ENCODE data around the gene SLC38A5. TPM values are rescaled to one million over a fixed set of nuclear protein-coding genes. Genes with fewer than 3 reads are reported as not detected.

The SLC38A5 gene
- total and polyA plus RNA-seq, 9 of the 15 experiments (the other 6 are each of a cell fraction or from before 2014, with no cell fraction given) = 9.3 to 228 (median 142) TPM

- TF ChIP-seq E2F5 (CRISPR knock-in tag; IDR thresholded peaks at IDR 0.05) = no peak
- TF ChIP-seq HNRNPLL (IDR thresholded peaks at IDR 0.05; ENCODE audit: low read depth, low read length, poor library complexity, severe bottlenecking) = no peak
- TF ChIP-seq PHF20 (IDR thresholded peaks at IDR 0.05; ENCODE audit: partially characterized antibody) = no peak
- TF ChIP-seq NFYB (IDR thresholded peaks at IDR 0.05; ENCODE audit: extremely low read depth, insufficient read length) = no peak
- TF ChIP-seq MIER1 (IDR thresholded peaks at IDR 0.05; ENCODE audit: low read depth) = no peak
Observed at GRCh38 chrX:48490661-48491060, 20.6 kb upstream of the SLC38A5 start (continued).

DNA sequence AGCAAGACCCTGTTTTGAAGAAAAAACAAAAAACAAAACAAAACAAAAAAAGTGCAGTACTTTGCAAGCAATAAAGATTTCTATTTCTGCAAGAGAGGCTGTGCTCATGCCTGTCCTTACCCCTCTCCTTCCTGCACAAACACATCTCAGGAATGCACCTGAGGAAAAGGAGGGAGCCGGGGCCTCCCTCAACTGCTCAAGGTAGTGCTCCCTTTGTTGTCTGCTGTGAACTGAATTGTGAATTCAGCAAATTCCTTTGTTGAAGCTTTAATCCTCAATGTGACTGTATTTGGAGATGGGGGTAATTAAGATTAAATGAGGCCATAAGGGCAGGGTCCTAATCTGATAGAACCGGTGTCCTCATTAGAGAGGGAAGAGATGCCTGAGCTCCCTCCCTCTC is 19.8 kb upstream of the SLC38A5 start:
- ChIA-PET POLR2A (interaction anchor here (0.7 kb wide), 1 partner anchor 13 kb away, joined by 3 read pairs; the partner anchor contains the start of gene FTSJ1), CTCF (ENCODE audit: low intra/inter-chr PET ratio) (no interaction called here)
- no peak overlapping the region for H3K27ac ChIP-seq (ENCODE audit: extremely low read depth, low read depth, low read length)
- H3K4me2 ChIP-seq (ENCODE audit: insufficient read depth, low read length) = no peak overlapping the region
- H3K4me3 ChIP-seq = no peak overlapping the region
- H2AFZ ChIP-seq (ENCODE audit: low read depth, low read length) = no peak overlapping the region
- in situ Hi-C loops (cut with MboI) (loop anchor here (5.0 to 25.0 kb wide), 2 partner anchors 408 to 628 kb away; no protein-coding TSS in a partner anchor), intact Hi-C loops (cut with micrococcal nuclease) (loop anchor here (10.0 kb wide), 1 partner anchor 655 kb away; the partner anchor contains the start of gene ZNF81)
- DNase-seq (ENCODE audit: extremely low read depth in 1 of 4, low spot score in 3 of 4) (no peak), FAIRE-seq (no peak), ATAC-seq (no peak)
- peaks cover 4% of the 10 kb centered on the region for H3K9me1 ChIP-seq (ENCODE audit: control insufficient read depth, insufficient read depth, low read length)
- peaks cover 5 to 21% of the 10 kb centered on the region in 2 experiments; a peak in 4 of 5 replicates for H3K4me1 ChIP-seq (replicated peaks in 1 of 2; ENCODE audit: control insufficient read depth in 2 of 2, insufficient read depth in 2 of 2, low read length in 2 of 2)
- peaks cover 15% of the 10 kb centered on the region; the same call in 2 of the 3 replicates for H3K36me3 ChIP-seq (ENCODE audit: control insufficient read depth, insufficient read depth, low read length)
- H3K9ac ChIP-seq (ENCODE audit: insufficient read depth in 1 of 2, low read depth in 2 of 2, low read length in 2 of 2) = no peak overlapping the region
- 14% methylated on average over 1 of the region's 2 CpGs for WGBS (ENCODE audit: insufficient coverage, low coverage, missing lambda C conversion rate)
- no peaks in the 10 kb centered on the region for H3K9me3 ChIP-seq (replicated peaks; ENCODE audit: control insufficient read depth, insufficient read depth, low read depth, low read length)
- H4K20me1 ChIP-seq (replicated peaks; ENCODE audit: control insufficient read depth, insufficient read depth, low read length) = no peaks in the 10 kb centered on the region
- no peaks in the 10 kb centered on the region for H3K27me3 ChIP-seq (ENCODE audit: control insufficient read depth in 2 of 2, insufficient read depth in 2 of 2, low read length in 2 of 2)
- BruUV-seq (replicated peaks) = no TSS peak
- no peaks in the 10 kb centered on the region for H3K79me2 ChIP-seq (ENCODE audit: control insufficient read depth, insufficient read depth, low read length)
- TF ChIP-seq, protein P1, sequence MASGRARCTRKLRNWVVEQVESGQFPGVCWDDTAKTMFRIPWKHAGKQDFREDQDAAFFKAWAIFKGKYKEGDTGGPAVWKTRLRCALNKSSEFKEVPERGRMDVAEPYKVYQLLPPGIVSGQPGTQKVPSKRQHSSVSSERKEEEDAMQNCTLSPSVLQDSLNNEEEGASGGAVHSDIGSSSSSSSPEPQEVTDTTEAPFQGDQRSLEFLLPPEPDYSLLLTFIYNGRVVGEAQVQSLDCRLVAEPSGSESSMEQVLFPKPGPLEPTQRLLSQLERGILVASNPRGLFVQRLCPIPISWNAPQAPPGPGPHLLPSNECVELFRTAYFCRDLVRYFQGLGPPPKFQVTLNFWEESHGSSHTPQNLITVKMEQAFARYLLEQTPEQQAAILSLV (tag; IDR thresholded peaks at IDR 0.05) = no peak
- TF ChIP-seq TAF9B (IDR thresholded peaks at IDR 0.05; ENCODE audit: partially characterized antibody) = no peak
- TF ChIP-seq POLR2B (IDR thresholded peaks at IDR 0.05; ENCODE audit: low read depth, partially characterized antibody) = no peak
- TF ChIP-seq, protein P2, sequence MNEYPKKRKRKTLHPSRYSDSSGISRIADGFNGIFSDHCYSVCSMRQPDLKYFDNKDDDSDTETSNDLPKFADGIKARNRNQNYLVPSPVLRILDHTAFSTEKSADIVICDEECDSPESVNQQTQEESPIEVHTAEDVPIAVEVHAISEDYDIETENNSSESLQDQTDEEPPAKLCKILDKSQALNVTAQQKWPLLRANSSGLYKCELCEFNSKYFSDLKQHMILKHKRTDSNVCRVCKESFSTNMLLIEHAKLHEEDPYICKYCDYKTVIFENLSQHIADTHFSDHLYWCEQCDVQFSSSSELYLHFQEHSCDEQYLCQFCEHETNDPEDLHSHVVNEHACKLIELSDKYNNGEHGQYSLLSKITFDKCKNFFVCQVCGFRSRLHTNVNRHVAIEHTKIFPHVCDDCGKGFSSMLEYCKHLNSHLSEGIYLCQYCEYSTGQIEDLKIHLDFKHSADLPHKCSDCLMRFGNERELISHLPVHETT (CRISPR knock-in tag; conservative IDR thresholded peaks at IDR 0.05 in 1 of 2, IDR thresholded peaks at IDR 0.05 in 1 of 2) = no peak
- no peak for TF ChIP-seq MCM3 (IDR thresholded peaks at IDR 0.05)
- TF ChIP-seq JUNB (CRISPR knock-in tag; conservative IDR thresholded peaks at IDR 0.05) = no peak
- no peak for TF ChIP-seq ARID3A (IDR thresholded peaks at IDR 0.05; ENCODE audit: borderline replicate concordance, low read depth, low read length)
- no peak for TF ChIP-seq PTBP1 (IDR thresholded peaks at IDR 0.05; ENCODE audit: low read depth, low read length)
- no peak for TF ChIP-seq RBM14 (IDR thresholded peaks at IDR 0.05; ENCODE audit: borderline replicate concordance, insufficient read depth, low read depth, low read length)

Measured in K562 (cell line).